Endometrium (tissue), 2 donors: ENCODE data around the gene TRIM29.
"Not testable (repeated sequence)": the region's sequence is repeated elsewhere in the genome, so short reads cannot be mapped to it uniquely, and the experiment has no call there.

Experiments
- FAIRE-seq: peaks from 2 replicates; lab custom pipeline; 2012; peaks lifted over from hg19 to GRCh38; lab: Jason Lieb, UNC
- donor health status: control.
- donor health status: control.

TRIM29 gene

DNA sequence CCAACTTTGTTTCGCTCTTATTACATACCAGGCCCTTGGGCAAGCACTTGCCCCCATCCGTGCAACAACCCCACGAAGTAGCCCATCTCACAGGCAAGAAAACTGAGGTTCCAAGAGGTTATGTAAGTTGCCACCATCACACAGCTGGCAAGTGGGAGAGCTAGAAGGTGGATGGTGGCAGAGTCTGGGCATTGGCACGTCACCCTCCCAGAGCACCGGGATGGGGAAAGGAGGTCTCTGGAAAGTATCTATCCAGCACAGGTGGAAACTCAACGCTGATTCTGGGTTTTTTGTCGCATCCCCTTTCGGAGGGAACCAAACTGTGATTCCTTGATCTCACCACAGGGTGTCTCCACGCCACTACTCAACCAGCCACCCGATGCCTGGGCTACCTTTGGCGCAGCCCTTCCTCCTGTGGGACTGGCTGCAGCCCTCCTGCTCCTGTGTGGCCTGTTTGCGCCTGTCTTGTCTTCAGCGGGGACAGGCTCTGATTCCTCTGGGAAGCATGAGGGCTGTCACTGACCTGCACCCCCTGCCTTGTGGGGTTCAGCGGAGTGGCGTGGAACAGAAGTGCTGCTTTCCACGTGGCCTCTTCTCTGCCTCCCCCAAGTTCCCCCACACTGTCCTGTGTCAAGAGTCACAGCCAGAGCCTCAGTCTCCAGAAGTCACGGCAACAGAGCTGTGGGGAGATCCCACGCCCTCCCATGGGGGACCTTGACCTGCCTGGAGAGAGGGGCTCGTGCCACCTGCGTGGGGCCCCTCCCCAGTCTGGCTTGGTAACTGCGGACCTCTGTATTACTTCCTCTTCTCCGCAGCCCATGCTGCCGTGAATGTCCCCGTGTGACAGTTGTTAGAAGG lies 34.4 kb upstream of the TRIM29 start:
- FAIRE-seq: peak; percentile 57

DNA sequence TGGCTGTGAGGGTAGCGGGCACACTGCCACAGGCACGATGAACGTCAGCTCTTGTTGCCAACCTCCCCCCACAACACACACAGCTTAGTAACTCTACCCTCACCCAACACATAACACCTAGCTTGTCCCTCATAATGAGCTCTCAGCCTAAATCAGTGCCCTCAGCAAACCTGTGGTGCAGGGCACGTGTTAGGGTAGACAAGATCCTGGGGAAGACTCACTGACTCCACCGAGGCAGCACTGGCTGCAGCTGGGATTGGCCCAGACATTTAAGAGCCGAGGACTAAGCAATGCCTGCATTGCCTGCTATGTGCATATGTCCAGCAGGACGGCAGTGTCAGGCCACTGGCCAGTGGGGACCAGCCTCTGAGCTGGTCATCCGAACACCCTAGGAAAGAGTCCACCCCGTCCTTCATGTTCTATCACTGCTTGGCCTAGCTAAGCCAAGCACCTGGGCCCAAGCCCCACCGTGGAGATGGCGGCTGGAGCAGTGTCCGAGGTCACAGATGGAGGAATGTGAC lies 32.9 kb upstream of the TRIM29 start:
- no peak for FAIRE-seq

DNA sequence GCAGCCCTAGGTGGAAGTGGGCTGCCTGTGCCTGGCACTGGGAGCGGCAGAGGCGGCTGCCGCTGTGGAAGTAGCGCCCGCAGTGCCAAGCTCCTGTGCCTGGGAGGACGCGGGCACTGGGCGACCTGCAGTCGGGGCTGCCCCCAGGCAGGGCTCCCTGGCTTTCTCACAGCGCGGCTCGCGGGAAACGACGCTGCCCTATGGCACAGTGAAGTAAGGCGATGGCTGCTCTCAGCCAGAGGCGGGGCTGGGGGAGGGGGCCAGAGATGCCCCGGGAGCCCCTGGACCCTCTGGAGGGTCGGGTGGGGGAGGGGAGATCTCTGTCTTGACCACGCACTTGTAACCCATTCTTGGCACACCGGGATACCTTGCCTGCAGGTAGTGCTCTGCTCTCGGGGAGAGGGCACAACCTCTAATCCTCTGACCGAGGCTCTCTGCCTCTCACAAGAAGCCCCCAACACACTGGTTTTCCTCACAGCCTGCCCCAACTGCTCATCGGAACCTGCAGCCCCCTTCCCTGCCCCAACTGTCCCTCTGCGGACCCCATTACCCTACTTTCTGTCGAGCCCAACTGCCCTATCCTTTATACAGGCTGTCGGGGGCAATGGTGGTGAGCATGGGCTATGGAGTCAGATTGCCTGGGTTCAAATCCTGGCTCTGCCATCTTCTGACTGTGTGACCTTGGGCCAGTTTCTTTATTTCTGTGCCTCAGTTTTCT lies 32.2 kb upstream of the TRIM29 start:
- no peak for FAIRE-seq

DNA sequence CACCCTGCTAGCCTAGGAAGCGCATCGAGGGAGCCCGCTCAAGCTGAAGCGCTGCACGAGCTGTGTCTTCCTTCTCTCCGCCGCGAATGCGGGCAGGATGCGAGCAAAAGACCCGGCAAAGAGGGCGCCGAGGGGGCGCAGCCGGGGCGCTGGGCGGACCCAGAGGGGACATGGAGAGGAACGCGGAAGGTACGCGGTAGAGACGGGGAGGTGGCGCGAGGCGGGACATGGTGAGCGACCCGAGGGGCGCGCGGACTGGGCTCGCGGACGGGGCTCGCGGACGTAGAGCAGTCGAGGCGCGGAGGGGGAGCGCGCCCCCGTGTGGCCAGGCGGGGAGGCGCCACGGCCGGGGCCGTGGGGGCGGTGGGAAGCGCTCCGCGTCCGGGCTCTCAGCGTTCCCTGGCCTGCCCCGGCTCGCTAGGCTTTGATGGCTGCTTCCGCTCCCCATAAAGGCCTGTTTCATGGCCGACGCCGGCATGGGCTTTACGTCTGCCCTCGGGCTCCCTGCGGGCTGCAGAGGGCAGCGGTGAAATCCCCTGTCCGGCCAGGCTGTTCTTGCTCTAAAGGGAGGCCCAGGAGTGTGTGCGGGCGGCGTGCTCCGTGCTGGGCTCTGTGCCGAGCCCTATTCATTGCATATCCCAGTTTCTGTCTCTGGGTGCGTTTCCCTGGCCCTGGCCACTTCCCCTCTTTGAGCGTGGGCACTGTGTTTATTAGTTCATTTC lies 31.2 kb upstream of the TRIM29 start:
- FAIRE-seq: no peak

DNA sequence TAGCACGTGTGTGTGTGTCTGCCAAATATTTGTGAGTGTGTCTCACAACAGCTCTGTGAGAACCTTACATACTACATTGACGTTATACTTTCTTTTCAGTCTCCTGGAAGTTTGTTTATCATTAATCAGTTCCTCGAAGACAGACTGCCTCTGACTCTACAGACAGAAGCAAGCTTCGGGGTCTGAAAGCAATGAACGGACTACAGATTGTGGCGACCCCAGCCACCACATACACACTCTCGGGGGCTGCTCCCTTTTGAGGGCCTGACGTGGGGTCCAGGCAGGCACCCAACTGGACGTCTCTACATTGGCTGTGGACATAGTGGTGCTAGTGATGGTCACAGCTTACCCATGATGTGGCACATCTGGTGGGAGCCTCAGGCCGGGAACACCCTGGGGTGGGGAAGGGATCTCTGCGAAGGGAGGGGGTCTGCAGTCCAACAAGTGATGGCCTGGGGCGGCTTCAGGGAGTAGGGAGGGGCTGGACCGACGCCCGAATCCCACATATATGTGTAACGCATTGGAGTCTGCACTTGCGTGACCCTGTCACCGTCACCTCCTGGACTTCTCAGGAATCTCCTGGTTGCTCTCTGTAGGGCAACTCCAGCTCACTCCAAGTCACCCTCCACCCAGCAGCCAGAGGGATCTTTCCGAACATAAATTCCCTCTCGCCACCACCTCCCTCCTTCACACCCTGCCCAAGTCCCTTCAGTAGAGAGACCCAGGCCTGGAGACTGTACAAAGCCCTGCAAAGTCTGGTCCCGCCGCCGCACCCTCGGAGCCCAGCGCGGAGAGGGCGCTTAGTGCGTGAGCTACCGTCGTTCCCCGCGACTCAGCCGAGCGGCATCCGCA lies 30.4 kb upstream of the TRIM29 start:
- FAIRE-seq: no peak

DNA sequence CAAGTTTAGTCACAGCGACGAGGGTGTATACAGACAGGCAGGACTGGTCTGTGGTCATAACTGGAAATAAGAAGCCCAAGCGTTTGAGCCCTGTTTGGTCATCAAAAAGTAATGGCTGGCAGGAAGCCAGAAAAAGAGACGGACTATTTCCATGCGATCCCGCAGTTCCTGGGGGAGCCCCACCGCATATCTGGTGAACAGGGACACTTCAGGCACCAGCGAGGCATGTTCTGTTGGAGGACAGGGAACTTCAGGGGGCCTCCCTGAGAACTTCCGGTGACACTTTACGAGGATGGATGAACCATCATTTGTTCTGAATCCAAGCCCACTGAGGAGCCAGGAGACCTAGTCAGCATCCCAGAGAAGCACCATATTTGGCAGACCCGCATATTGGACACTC lies 29.7 kb upstream of the TRIM29 start:
- no peak for FAIRE-seq

DNA sequence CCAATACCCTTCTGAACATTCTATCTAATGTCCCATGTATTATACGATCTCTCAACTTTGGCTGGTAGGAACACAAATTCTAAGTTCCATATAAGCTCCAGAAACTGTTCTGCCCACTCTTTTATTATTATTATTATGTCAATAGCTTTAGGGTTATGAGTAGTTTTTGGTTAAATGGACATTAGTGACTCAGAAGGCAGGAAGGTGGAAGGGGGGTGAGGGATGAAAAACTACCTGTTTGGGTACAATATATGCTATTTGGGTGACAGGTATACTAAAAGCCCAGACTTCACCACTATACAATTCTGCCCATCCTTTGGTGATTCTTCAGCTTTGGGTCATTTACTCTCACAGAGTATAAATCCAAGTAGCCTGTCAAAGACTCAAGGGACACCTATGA lies 22.5 kb upstream of the TRIM29 start:
- no peak for FAIRE-seq

DNA sequence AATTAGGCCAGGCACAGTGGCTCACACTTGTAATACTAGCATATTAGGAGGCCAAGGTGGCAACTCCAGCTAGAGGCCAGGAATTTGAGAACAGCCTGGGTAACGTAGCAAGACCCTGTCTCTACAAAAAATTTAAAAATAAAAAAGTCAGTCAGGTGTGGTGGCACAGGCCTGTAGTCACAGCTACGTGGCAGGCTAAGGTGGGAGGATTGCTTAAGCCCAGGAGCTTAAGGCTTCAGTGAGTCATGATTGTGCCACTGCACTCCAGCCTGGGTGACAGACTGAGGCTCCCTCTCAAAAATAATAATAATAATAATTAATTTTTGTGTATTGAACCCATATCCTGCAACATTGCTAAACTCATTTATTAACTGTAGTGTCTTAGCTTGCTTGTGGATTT lies 15.3 kb upstream of the TRIM29 start:
- no peak for FAIRE-seq

DNA sequence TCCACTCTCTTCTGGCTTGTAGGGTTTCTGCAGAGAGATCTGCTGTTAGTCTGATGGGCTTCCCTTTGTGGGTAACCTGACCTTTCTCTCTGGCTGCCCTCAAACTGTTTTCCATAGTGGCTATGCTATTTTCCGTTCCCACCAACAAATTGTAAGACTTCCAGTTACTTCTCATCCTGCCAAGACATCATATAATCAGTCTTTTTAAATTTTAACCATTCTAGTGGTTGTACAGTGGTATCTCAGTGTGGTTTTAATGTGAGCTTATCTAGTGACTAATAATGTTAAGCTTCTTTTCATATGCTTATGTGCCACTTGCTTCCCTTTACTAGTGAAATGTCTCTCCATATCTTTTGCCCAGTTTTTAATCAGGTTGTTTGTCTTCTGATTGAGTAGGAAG lies 13.6 kb upstream of the TRIM29 start:
- FAIRE-seq: no peak

DNA sequence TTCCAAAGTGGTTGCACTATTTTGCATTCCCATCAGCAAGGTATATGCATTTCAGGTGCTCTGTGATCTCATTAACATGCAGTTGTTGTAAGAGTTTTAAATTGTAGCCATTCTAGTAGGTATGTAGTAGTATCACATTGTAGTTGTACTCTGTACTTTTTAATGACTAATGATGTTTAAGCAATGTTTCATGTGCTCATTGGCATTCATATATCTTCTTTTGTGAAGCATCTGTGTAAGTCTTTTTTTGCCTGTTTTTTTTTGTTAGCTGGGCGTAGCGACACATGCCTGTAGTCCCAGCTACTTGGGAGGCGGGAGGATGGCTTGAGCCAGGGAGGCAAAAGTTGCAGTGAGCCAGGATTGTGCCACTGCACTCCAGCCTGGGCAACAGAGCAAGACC lies 11.3 kb upstream of the TRIM29 start:
- FAIRE-seq: no peak

DNA sequence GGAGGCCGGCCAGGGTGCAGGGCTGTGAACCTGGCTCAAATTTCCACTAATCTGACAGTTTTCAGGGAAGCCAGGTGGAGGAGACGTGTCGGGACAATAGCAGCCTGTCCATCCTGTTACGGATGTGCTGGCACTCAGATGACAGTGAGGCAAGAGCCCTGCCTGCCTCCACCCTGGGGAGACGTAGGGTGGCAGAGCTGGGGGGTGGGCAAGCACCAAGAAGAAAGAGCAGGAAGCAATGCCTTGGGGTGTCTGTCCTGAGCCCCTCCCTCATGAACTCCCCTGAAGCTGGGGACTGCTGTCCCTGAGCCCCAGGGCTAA lies 10.0 kb upstream of the TRIM29 start:
- no peak for FAIRE-seq

DNA sequence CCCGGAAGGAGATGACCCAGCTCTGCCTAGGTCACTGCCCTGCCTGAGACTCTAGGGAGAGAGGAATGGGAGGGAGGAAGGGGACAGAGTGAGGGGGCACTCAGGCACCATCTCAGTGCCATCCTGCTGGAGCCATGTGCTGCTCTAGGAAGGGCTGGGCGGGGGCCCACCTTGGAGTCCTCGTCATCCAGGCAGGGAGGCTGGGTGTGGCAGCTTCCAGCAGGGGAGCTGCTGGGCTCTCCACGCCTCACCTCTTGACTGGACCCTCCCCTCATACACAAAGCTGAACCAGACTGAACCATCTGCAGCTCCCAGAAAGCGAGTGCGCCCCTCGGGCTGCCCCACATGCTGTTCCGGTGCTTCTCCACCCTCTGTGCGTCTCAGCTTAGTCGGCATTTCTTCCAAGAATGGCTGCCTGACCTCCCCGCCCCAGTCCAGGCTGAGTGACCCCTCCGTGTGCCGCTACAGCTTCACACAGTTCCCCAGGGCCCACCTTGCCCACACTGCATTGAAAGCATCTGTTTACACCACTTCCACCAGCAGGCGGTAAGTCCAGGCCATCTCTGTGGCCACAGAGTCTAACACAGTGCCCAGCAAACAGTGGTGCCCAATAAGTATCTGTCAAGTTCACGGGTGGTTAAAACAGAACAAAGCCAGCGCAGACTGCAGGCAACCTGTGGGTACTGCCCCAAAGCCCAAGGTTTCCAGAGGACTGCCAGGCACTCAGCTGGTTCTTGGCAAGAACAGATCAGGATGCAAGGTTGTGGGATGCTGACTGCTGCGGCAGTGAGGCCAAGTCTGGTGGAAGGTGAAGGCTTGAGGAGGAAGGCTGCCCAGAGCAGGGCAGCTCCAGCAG lies 9.4 kb upstream of the TRIM29 start:
- FAIRE-seq: no peak

DNA sequence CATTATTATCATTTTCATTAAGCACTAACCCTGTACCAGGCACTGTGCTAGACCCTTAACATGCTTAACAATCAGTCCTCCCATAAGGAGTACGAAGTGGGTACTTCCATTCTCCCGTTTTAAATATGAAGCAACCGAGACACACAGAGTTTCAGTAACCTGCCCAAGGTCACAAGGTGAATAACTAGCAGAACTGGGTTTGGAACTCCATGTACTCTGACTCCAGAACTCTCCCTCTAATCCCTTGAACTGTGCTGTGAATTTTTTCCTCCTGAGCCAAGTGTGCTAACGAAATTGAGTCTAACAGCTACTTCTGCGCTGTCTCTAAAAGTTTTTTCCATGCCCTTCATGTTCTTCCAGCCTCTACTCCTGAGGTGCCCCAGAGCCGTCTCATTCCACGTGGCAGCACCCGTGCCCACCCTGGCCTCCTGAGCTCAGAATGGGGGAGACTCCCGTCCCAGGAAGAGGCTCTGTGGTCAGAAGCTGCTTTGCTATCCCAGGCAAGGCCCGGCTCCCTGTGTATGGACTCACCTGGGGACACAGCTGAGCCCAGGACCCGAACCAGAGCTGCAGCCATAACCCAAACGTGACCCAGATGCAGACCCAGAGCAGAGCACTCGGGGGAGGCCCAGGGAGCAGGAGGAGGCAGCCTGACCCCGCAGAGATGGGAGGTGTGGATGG lies 8.6 kb upstream of the TRIM29 start:
- FAIRE-seq: no peak

DNA sequence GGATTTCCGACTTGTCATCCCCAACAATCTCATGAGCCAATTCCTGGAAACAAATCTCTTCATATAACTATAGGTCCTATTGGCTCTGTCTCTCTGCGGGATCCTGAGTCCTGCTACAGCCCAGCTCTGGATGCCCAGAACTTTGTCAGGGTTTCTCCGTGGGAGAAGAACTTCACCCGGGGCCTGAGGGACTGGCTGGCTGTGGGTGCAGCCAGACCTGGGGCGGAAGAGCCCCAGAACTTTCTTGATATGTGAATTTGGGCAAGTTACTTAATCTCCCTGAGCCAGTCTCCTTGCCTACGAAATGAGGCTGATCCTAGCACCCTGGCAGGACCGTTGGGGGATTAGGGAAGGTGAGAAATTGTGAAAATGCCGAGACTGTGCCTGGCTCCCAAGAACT lies 6.6 kb upstream of the TRIM29 start:
- FAIRE-seq: no peak

DNA sequence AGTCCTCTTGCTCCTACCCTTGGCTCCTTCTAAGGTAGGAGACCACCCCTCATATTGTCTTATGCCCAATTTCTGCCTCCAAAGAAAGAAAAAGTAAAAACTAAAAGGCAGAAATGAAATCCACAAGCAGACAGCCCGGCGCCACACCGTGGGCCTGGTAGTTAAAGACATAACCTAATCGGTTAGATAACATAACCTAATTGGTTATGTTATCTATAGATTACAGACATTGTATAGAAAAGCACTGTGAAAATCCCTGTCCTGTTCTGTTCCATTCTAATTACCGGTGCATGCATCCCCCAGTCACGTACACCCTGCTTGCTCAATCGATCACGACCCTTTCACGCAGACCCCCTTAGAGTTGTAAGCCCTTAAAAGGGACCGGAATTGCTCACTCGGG lies 5.6 kb upstream of the TRIM29 start:
- FAIRE-seq: not testable (repeated sequence)

DNA sequence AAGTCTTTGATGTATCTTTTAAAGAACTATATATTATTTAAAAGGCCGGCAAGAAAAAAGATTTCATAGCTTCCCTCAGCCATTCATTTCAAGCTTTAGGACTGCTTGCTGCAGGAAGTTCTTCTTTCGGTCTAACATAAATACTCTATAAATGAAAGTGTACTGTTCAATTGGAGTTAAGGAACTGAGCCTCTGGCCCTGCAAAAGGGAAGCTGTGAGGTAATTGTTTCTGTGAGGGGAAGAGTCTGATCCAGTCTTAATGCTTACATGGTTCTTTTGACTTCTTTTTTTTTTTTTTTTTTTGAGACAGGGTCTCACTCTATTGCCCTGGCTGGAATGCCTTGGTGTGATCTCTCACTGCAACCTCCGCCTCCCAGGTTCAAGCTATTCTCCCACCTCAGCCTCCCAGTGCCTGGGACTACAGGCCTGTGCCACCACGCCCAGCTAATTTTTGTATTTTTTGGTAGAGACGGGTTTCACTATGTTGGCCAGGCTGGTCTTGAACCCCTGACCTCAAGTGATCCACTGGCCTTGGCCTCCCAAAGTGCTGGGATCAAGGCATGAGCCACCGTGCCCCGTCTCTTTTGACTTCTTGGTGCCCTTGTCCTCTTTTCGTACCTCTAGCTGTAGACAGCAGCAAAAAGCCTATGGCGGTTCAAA lies 4.7 kb upstream of the TRIM29 start:
- no peak for FAIRE-seq

DNA sequence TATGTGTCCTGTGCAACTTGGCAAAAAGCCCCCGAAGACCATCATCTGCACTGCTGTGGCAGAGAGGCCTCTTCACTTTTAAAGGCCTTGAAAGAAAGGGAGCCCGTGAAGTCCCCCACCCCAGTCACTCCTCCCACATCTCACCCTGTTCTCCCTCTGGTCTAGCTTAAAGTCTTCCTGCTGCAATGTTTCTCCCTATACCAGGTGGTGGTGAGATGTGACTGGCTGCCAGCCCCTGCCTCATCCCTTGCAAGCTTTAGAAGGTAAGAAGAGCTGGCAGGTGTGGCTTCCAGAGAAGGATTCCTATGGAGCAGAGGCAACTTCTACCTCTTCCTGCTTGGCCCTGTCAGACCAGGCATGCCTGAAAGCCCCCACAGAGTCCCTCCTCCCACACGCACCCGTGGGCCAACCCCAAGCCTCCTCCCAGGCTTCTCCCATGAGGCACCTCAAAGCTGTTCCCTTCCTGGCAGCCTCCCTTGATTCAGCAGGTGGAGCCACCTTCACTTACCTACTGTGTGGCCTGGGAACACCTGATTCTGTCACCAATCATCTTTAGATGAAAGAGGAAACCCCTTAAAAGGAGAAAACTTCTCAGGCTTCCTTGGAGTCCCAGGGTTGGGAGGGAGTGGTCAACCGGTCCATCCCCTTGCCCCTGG lies 4.0 kb upstream of the TRIM29 start:
- FAIRE-seq: no peak

DNA sequence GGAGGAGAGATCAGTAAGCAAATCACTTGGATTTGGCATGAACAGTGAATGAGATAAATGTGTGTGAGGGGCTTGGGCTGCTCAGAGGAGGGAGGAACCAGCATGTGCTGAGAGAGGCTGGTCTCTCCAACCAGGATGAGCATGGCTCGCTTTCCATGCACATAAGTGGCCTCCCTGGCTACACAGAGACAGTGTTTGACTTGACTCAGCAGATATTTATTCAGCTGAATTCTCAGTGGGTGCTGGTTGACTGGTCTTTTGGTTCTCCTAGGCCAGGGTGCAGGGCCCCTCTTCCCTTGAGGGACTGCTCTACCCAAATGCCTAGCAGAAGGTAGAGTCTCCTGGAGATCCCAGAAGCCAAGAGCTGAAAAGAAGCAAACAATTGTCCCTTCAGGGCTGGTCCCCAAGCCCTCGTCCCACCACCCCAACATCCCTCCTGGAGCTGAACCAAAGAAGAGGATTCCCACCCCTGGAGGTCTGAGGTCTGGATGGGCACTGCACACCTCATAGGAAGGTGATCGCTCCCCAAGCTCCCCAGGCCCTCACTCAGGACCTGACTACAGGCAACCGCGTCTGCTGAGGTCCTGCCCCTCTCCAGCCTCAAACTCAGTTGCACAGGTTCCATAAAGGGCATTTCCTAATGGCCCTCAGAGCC lies 3.3 kb upstream of the TRIM29 start:
- no peak for FAIRE-seq
